ENCODE measurements around the gene KRT84. TPM values are rescaled to one million over a fixed set of nuclear protein-coding genes. Genes with fewer than 3 reads are reported as not detected.

The KRT84 gene
- polyA plus RNA-seq, 3 donors: not detected

DNA sequence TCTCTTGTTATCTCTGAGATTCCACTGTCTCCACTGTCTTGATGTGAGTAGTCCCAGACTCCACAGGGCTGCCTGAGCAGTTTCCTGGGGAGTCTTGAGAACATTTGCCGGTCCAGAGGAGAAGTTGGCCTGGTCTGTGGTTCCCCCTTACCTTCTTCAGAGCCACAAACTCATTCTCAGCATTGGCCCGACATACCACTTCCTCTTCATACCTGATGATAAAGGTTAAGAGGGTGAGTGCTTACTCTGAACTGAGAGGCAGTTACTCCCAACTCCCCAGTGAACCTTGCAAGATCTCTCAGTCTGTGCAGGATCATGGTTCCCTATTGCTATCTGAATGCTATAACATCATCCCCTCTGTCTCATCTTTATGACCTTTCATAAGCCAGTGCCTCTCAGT, 2.6 kb downstream of the KRT84 start:
- intact Hi-C loops (cut with micrococcal nuclease): no loop called here
- WGBS (ENCODE audit: insufficient coverage): no CpG with 5 or more reads among the region's 2 CpGs
- H3K36me3 ChIP-seq (replicated peaks in 1 of 2; ENCODE audit: control insufficient read depth in 1 of 2, insufficient read depth in 2 of 2, low read length in 2 of 2): no peaks in the 10 kb centered on the region
- H3K36me3 Mint-ChIP-seq: no peaks in the 10 kb centered on the region
- no peaks in the 10 kb centered on the region for H3K4me1 ChIP-seq (ENCODE audit: control insufficient read depth in 1 of 2, insufficient read depth in 2 of 2, low read length in 2 of 2)
- peaks cover 1 to 2% (median 2%) of the 10 kb centered on the region in 3 donors for H3K27me3 Mint-ChIP-seq (ENCODE audit: low read depth in 3 of 3)
- no peak overlapping the region for H3K4me2 ChIP-seq (replicated peaks; ENCODE audit: extremely low read depth, low read length, poor library complexity, severe bottlenecking)
- no peak overlapping the region for H3K4me3 ChIP-seq (replicated peaks in 1 of 3; ENCODE audit: low read depth in 2 of 3, low read length in 3 of 3)
- no peak overlapping the region for H3K4me3 Mint-ChIP-seq
- H3K79me2 ChIP-seq (ENCODE audit: insufficient read depth, low read length): no peaks in the 10 kb centered on the region
- H3K4me1 Mint-ChIP-seq: no peaks in the 10 kb centered on the region
- H2AFZ ChIP-seq (ENCODE audit: insufficient read depth, low read depth, low read length, poor library complexity, severe bottlenecking): no peak overlapping the region
- TF ChIP-seq, protein P1, sequence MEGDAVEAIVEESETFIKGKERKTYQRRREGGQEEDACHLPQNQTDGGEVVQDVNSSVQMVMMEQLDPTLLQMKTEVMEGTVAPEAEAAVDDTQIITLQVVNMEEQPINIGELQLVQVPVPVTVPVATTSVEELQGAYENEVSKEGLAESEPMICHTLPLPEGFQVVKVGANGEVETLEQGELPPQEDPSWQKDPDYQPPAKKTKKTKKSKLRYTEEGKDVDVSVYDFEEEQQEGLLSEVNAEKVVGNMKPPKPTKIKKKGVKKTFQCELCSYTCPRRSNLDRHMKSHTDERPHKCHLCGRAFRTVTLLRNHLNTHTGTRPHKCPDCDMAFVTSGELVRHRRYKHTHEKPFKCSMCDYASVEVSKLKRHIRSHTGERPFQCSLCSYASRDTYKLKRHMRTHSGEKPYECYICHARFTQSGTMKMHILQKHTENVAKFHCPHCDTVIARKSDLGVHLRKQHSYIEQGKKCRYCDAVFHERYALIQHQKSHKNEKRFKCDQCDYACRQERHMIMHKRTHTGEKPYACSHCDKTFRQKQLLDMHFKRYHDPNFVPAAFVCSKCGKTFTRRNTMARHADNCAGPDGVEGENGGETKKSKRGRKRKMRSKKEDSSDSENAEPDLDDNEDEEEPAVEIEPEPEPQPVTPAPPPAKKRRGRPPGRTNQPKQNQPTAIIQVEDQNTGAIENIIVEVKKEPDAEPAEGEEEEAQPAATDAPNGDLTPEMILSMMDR (IDR thresholded peaks at IDR 0.05): no peak
- no peak for DNase-seq
- no peaks in the 10 kb centered on the region for H3K27me3 ChIP-seq (ENCODE audit: control insufficient read depth in 2 of 2, insufficient read depth in 2 of 2, low read length in 2 of 2)
- no peak overlapping the region for H3K27ac ChIP-seq (ENCODE audit: low read depth in 1 of 2, low read length in 2 of 2)
- no peak overlapping the region for H3K9ac ChIP-seq (ENCODE audit: insufficient read depth, low read length, poor library complexity, severe bottlenecking)
- no peaks in the 10 kb centered on the region for H3K9me3 Mint-ChIP-seq
- no peaks in the 10 kb centered on the region for H4K20me1 ChIP-seq (ENCODE audit: insufficient read depth, low read length)
- H3K27ac Mint-ChIP-seq: no peak overlapping the region
- H3K9me3 ChIP-seq (replicated peaks in 1 of 2; ENCODE audit: control insufficient read depth in 1 of 2, insufficient read depth in 1 of 2, low read length in 2 of 2): no peaks in the 10 kb centered on the region

DNA sequence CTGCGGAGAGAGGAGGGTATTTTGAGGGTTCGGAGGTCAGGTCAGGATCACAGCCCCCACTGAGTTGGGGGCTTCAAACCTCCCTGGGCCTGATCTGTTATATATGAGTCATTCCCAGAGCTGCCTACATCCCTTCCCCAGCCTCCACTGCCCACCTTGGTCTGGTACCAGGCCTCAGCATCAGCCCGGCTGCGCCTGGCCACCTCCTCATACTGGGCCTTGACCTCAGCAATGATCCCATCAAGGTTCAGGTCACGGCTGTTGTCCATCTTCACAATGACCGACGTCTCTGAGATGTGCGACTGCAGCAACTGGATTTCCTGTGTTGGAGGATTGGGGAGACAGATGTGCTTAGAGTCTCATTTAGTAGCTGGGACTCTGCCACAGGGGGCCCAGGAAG, 4.2 kb downstream of the KRT84 start:
- H3K79me2 ChIP-seq (ENCODE audit: insufficient read depth, low read length): no peaks in the 10 kb centered on the region
- Mint-ChIP-seq H3K27me3 (ENCODE audit: low read depth in 3 of 3) (peaks cover 2 to 3% (median 3%) of the 10 kb centered on the region in 3 donors), H3K4me1 (no peaks in the 10 kb centered on the region), H3K9me3 (no peaks in the 10 kb centered on the region), H3K4me3 (no peak overlapping the region), H3K27ac (no peak overlapping the region), H3K36me3 (no peaks in the 10 kb centered on the region)
- H3K9me3 ChIP-seq (replicated peaks in 1 of 2; ENCODE audit: control insufficient read depth in 1 of 2, insufficient read depth in 1 of 2, low read length in 2 of 2): no peaks in the 10 kb centered on the region
- no peaks in the 10 kb centered on the region for H3K27me3 ChIP-seq (ENCODE audit: control insufficient read depth in 2 of 2, insufficient read depth in 2 of 2, low read length in 2 of 2)
- no peak overlapping the region for H3K4me3 ChIP-seq (replicated peaks in 1 of 3; ENCODE audit: low read depth in 2 of 3, low read length in 3 of 3)
- no peaks in the 10 kb centered on the region for H3K4me1 ChIP-seq (ENCODE audit: control insufficient read depth in 1 of 2, insufficient read depth in 2 of 2, low read length in 2 of 2)
- intact Hi-C loops (cut with micrococcal nuclease): no loop called here
- 99% methylated on average over 8 of the region's 8 CpGs for WGBS (ENCODE audit: insufficient coverage)
- no peak overlapping the region for H3K9ac ChIP-seq (ENCODE audit: insufficient read depth, low read length, poor library complexity, severe bottlenecking)
- H3K36me3 ChIP-seq (replicated peaks in 1 of 2; ENCODE audit: control insufficient read depth in 1 of 2, insufficient read depth in 2 of 2, low read length in 2 of 2): no peaks in the 10 kb centered on the region
- no peaks in the 10 kb centered on the region for H4K20me1 ChIP-seq (ENCODE audit: insufficient read depth, low read length)
- H2AFZ ChIP-seq (ENCODE audit: insufficient read depth, low read depth, low read length, poor library complexity, severe bottlenecking): no peak overlapping the region
- TF ChIP-seq, protein P1 (IDR thresholded peaks at IDR 0.05): no peak
- no peak overlapping the region for H3K4me2 ChIP-seq (replicated peaks; ENCODE audit: extremely low read depth, low read length, poor library complexity, severe bottlenecking)
- no peak for DNase-seq
- no peak overlapping the region for H3K27ac ChIP-seq (ENCODE audit: low read depth in 1 of 2, low read length in 2 of 2)

Data from CD14-positive monocyte (primary cell).